Activated CD4-positive, alpha-beta T cell treated with anti-CD3 and anti-CD28 coated beads, Interleukin-2, amount 50 U/mL, for 24 hours (primary cell): ENCODE data around the gene SFRP5.

Source experiments
- DNase-seq, 2 donors: peaks; one replicate each; pipeline ENCODE4 v3.0.0-alpha.2; 2020; ENCODE audit warnings: low read depth in 1 of 2, low spot score in 1 of 2

Gene SFRP5

GRCh38 chr10:97765201-97765600 is 6.6 kb downstream of the SFRP5 start:
- no peak for DNase-seq

- no peak for DNase-seq
Measured at GRCh38 chr10:97764519-97764931, 7.3 kb downstream of the SFRP5 start.

GRCh38 chr10:97763947-97764346 is 7.9 kb downstream of the SFRP5 start:
- DNase-seq: no peak

- no peak for DNase-seq
Measured at GRCh38 chr10:97763411-97763810, 8.4 kb downstream of the SFRP5 start.

GRCh38 chr10:97762816-97763215 is 9.0 kb downstream of the SFRP5 start:
- DNase-seq: no peak

- no peak for DNase-seq
Measured at GRCh38 chr10:97762056-97762455, 9.7 kb downstream of the SFRP5 start.

GRCh38 chr10:97761331-97761865 is 10.4 kb downstream of the SFRP5 start:
- DNase-seq: no peak

- DNase-seq: no peak
Measured at GRCh38 chr10:97760461-97761257, 11.1 kb downstream of the SFRP5 start.

- DNase-seq: no peak
Measured at GRCh38 chr10:97759946-97760345, 11.9 kb downstream of the SFRP5 start.

GRCh38 chr10:97759158-97759887 is 12.5 kb downstream of the SFRP5 start:
- peak in 1 of 2 donors; percentile 14 for DNase-seq

- DNase-seq: no peak
Measured at GRCh38 chr10:97757471-97757870, 14.3 kb downstream of the SFRP5 start.

GRCh38 chr10:97755718-97756117 is 16.1 kb downstream of the SFRP5 start:
- DNase-seq: no peak

GRCh38 chr10:97754726-97755125 is 17.1 kb downstream of the SFRP5 start:
- DNase-seq: no peak

GRCh38 chr10:97752956-97753355 is 18.8 kb downstream of the SFRP5 start:
- no peak for DNase-seq

- no peak for DNase-seq
Measured at GRCh38 chr10:97748116-97748515, 23.7 kb downstream of the SFRP5 start.

- no peak for DNase-seq
Measured at GRCh38 chr10:97747573-97747972, 24.2 kb downstream of the SFRP5 start.

- no peak for DNase-seq
Measured at GRCh38 chr10:97744405-97745035, 27.3 kb downstream of the SFRP5 start.

- no peak for DNase-seq
Measured at GRCh38 chr10:97743169-97743943, 28.4 kb downstream of the SFRP5 start.

GRCh38 chr10:97740613-97741012 is 31.2 kb downstream of the SFRP5 start:
- DNase-seq: no peak

- DNase-seq: no peak
Measured at GRCh38 chr10:97738616-97739015, 33.2 kb downstream of the SFRP5 start.

- DNase-seq: no peak
Measured at GRCh38 chr10:97737770-97738265, 34.0 kb downstream of the SFRP5 start.
